Measurements from ENCODE around the gene ATP4A. TPM values are rescaled to one million over a fixed set of nuclear protein-coding genes. Genes with fewer than 3 reads are reported as not detected.

The ATP4A gene
- total and polyA plus RNA-seq, 2 donors (not counting 1 experiment from before 2014, with no cell fraction given), result not detected

- Mint-ChIP-seq H3K4me3 (no peak overlapping the region), H3K27ac (no peak overlapping the region), H3K27me3 (peaks cover 36% of the 10 kb centered on the region), H3K4me1 (no peaks in the 10 kb centered on the region), H3K9me3 (ENCODE audit: insufficient read depth) (no peaks in the 10 kb centered on the region)
- H2AFZ ChIP-seq (ENCODE audit: insufficient read depth, low read depth, low read length, poor library complexity, severe bottlenecking), result no peak overlapping the region
- no peaks in the 10 kb centered on the region for H3K9me3 ChIP-seq (ENCODE audit: control extremely low read depth in 1 of 3, control insufficient read depth in 2 of 3, insufficient read depth in 1 of 3, low read length in 2 of 3)
- DNase-seq (no peak), ATAC-seq (ENCODE audit: low read depth) (no peak)
- TF ChIP-seq EZH2 (IDR thresholded peaks at IDR 0.05; ENCODE audit: borderline replicate concordance, insufficient read depth, low read depth, low read length, poor library complexity, severe bottlenecking) (no peak), CTCF (IDR thresholded peaks at IDR 0.05) (no peak)
- peaks cover 0 to 11% (median 2%) of the 10 kb centered on the region in 4 experiments for H3K27me3 ChIP-seq (replicated peaks in 1 of 4; ENCODE audit: control extremely low read depth in 1 of 4, control insufficient read depth in 3 of 4, insufficient read depth in 4 of 4, low read length in 3 of 4)
- no peak overlapping the region for H3K4me3 ChIP-seq (ENCODE audit: control extremely low read depth in 1 of 5, extremely low read depth in 1 of 5, insufficient read depth in 1 of 5, low read depth in 2 of 5, low read length in 4 of 5)
- no peak overlapping the region for H3K27ac ChIP-seq (ENCODE audit: low read length in 2 of 2)
- H3K79me2 ChIP-seq (ENCODE audit: control insufficient read depth, insufficient read depth, low read length), result no peaks in the 10 kb centered on the region
- intact Hi-C loops (cut with micrococcal nuclease), result no loop called here
- no peaks in the 10 kb centered on the region for H3K36me3 ChIP-seq (replicated peaks in 1 of 2; ENCODE audit: control extremely low read depth in 1 of 2, control insufficient read depth in 1 of 2, extremely low read depth in 1 of 2, insufficient read depth in 2 of 2, low read length in 1 of 2)
- H3K9ac ChIP-seq (ENCODE audit: low read length), result no peak overlapping the region
- ChIA-PET CTCF (no interaction called here), POLR2A (no interaction called here)
- 88% methylated on average over 9 of the region's 12 CpGs for WGBS (ENCODE audit: insufficient coverage)
- no peaks in the 10 kb centered on the region for H3K4me1 ChIP-seq (ENCODE audit: control insufficient read depth in 2 of 2, insufficient read depth in 2 of 2, low read length in 2 of 2)
- no peak overlapping the region for H3K4me2 ChIP-seq (replicated peaks; ENCODE audit: low read depth, low read length, poor library complexity, severe bottlenecking)
- no peaks in the 10 kb centered on the region for H4K20me1 ChIP-seq (ENCODE audit: control insufficient read depth, insufficient read depth, low read length, poor library complexity, severe bottlenecking)
Measured at GRCh38 chr19:35522745-35523327, 40.6 kb downstream of the ATP4A start.

- peaks cover 34% of the 10 kb centered on the region for H3K27me3 Mint-ChIP-seq
- 83% methylated on average over 14 of the region's 16 CpGs for WGBS (ENCODE audit: insufficient coverage)
- H3K4me1 Mint-ChIP-seq, result no peaks in the 10 kb centered on the region
- DNase-seq, result no peak
- CTCF ChIA-PET, result interaction anchor here (1.7 kb wide), 1 partner anchor 11 kb away, joined by 11 read pairs; no protein-coding TSS in a partner anchor
- Histone ChIP-seq H2AFZ (ENCODE audit: insufficient read depth, low read depth, low read length, poor library complexity, severe bottlenecking) (no peak overlapping the region), H3K79me2 (ENCODE audit: control insufficient read depth, insufficient read depth, low read length) (no peaks in the 10 kb centered on the region), H3K4me1 (ENCODE audit: control insufficient read depth in 2 of 2, insufficient read depth in 2 of 2, low read length in 2 of 2) (no peaks in the 10 kb centered on the region), H3K4me3 (ENCODE audit: control extremely low read depth in 1 of 5, extremely low read depth in 1 of 5, insufficient read depth in 1 of 5, low read depth in 2 of 5, low read length in 4 of 5) (no peak overlapping the region), H3K9me3 (ENCODE audit: control extremely low read depth in 1 of 3, control insufficient read depth in 2 of 3, insufficient read depth in 1 of 3, low read length in 2 of 3) (no peaks in the 10 kb centered on the region), H3K36me3 (replicated peaks in 1 of 2; ENCODE audit: control extremely low read depth in 1 of 2, control insufficient read depth in 1 of 2, extremely low read depth in 1 of 2, insufficient read depth in 2 of 2, low read length in 1 of 2) (no peaks in the 10 kb centered on the region), H4K20me1 (ENCODE audit: control insufficient read depth, insufficient read depth, low read length, poor library complexity, severe bottlenecking) (no peaks in the 10 kb centered on the region), H3K27ac (ENCODE audit: low read length in 2 of 2) (no peak overlapping the region), H3K27me3 (replicated peaks in 1 of 4; ENCODE audit: control extremely low read depth in 1 of 4, control insufficient read depth in 3 of 4, insufficient read depth in 4 of 4, low read length in 3 of 4) (peaks cover 0 to 5% (median 2%) of the 10 kb centered on the region in 4 experiments), H3K4me2 (replicated peaks; ENCODE audit: low read depth, low read length, poor library complexity, severe bottlenecking) (no peak overlapping the region), H3K9ac (ENCODE audit: low read length) (no peak overlapping the region)
- POLR2A ChIA-PET, result no interaction called here
- no peak for ATAC-seq (ENCODE audit: low read depth)
- intact Hi-C loops (cut with micrococcal nuclease), result no loop called here
- no peak overlapping the region for H3K4me3 Mint-ChIP-seq
- no peak for TF ChIP-seq CTCF (IDR thresholded peaks at IDR 0.05)
- no peak for TF ChIP-seq EZH2 (IDR thresholded peaks at IDR 0.05; ENCODE audit: borderline replicate concordance, insufficient read depth, low read depth, low read length, poor library complexity, severe bottlenecking)
- H3K27ac Mint-ChIP-seq, result no peak overlapping the region
- H3K9me3 Mint-ChIP-seq (ENCODE audit: insufficient read depth), result no peaks in the 10 kb centered on the region
Measured at GRCh38 chr19:35521124-35521743, 42.2 kb downstream of the ATP4A start.

Data from B cell (primary cell).